ENCODE measurements around the gene RHOC.

The RHOC gene

GRCh38 chr1:112675728-112676381 is 31.1 kb downstream of the RHOC start:
- DNase-seq = no peak

GRCh38 chr1:112674986-112675727 is 31.8 kb downstream of the RHOC start:
- DNase-seq = peak; percentile 28

GRCh38 chr1:112674440-112674985 is 32.4 kb downstream of the RHOC start, which contains the start of gene MOV10:
Gene MOV10, plus strand, starts transcription at chr1:112674659. Its CDS starts 254 bp downstream, at chr1:112674913.
- peak; percentile 68 for DNase-seq

- DNase-seq = peak; percentile 42
Measured at GRCh38 chr1:112673592-112674439, 33.1 kb downstream of the RHOC start.

- no peak for DNase-seq
Measured at GRCh38 chr1:112672842-112673241, 34.1 kb downstream of the RHOC start.

- no peak for DNase-seq
Measured at GRCh38 chr1:112672009-112672408, 34.9 kb downstream of the RHOC start.

- DNase-seq = no peak
Measured at GRCh38 chr1:112666946-112667345, 40.0 kb downstream of the RHOC start.

GRCh38 chr1:112665857-112666256 is 41.1 kb downstream of the RHOC start:
- DNase-seq = no peak

GRCh38 chr1:112651205-112651604 is 55.7 kb downstream of the RHOC start:
- no peak for DNase-seq

All from CD4-positive, alpha-beta T cell treated with Interleukin-21 for 1 hour (primary cell).